RWPE2 (cell line): ENCODE measurements around the gene CSRNP2.

Experiments used
- ATAC-seq: fragments of 200-7000 bp; cut with Tn5 transposase; 3 replicates; pipeline ENCODE4 v1.9.1; 2021; ENCODE audit warnings: low read depth
- DNase-seq: peaks from one replicate; pipeline ENCODE4 v3.0.0-alpha.2; 2020; ENCODE audit warnings: low spot score
- H3K27ac ChIP-seq: fragments of 450-650 bp; 2 replicates; pipeline ENCODE4 v1.5.1; 2017; ENCODE audit warnings: mild to moderate bottlenecking; ENCODE audit not compliant: poor library complexity, severe bottlenecking
- H3K27me3 ChIP-seq: fragments of 250-450 bp; sonication (Bioruptor Pico); 2 replicates; pipeline ENCODE4 v1.5.1; 2021; ENCODE audit warnings: mild to moderate bottlenecking, moderate library complexity; ENCODE audit not compliant: insufficient read depth, poor library complexity, severe bottlenecking
- H3K36me3 ChIP-seq: fragments of 250-450 bp; sonication (Bioruptor Pico); 2 replicates; pipeline ENCODE4 v1.5.1; 2020; ENCODE audit warnings: low read depth, mild to moderate bottlenecking, moderate library complexity
- H3K4me1 ChIP-seq: fragments of 250-450 bp; sonication (Bioruptor Pico); 2 replicates; pipeline ENCODE4 v1.5.1; 2021; ENCODE audit warnings: mild to moderate bottlenecking, moderate library complexity; ENCODE audit not compliant: insufficient read depth, poor library complexity, severe bottlenecking
- H3K4me3 ChIP-seq: fragments of 250-450 bp; sonication (Bioruptor Pico); 2 replicates; pipeline ENCODE4 v1.5.1; 2021; ENCODE audit warnings: mild to moderate bottlenecking, moderate library complexity; ENCODE audit not compliant: severe bottlenecking
- H3K9me3 ChIP-seq: fragments of 250-450 bp; sonication (Bioruptor Pico); 2 replicates; pipeline ENCODE4 v1.5.1; 2021; ENCODE audit warnings: mild to moderate bottlenecking, moderate library complexity; ENCODE audit not compliant: severe bottlenecking
- TF ChIP-seq, protein P1 (sequence below): fragments of 450-650 bp; IDR thresholded peaks from one replicate; pipeline ENCODE4 v1.5.1; 2017; ENCODE audit warnings: mild to moderate bottlenecking, moderate library complexity; ENCODE audit not compliant: poor library complexity, severe bottlenecking

The CSRNP2 gene

DNA sequence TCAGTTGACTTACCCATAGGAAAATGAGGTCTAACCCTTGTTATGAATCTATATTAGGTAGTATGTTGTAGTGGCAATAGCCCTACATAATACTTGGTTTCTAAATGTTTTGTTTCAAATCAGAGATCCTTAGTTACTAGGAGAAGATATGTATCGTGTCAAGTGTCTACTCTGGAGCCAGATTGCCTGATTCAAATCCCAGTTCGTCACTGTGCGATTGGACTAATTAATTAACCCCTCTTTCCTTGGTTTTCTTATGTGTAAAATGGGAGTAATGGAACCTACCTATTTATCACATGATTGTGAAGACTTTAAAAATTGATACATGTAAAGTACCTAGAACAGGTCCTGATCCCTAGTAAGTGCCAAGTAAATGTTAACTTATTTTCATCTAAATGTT is 33.9 kb downstream of the CSRNP2 start:
- Histone ChIP-seq H3K27me3 (no peaks in the 10 kb centered on the region), H3K4me1 (peaks cover 7% of the 10 kb centered on the region), H3K4me3 (peak overlapping the region; percentile 48), H3K36me3 (peaks cover 50% of the 10 kb centered on the region), H3K27ac (no peak overlapping the region), H3K9me3 (no peaks in the 10 kb centered on the region)
- ATAC-seq = no peak
- DNase-seq = no peak
- TF ChIP-seq, protein P1, sequence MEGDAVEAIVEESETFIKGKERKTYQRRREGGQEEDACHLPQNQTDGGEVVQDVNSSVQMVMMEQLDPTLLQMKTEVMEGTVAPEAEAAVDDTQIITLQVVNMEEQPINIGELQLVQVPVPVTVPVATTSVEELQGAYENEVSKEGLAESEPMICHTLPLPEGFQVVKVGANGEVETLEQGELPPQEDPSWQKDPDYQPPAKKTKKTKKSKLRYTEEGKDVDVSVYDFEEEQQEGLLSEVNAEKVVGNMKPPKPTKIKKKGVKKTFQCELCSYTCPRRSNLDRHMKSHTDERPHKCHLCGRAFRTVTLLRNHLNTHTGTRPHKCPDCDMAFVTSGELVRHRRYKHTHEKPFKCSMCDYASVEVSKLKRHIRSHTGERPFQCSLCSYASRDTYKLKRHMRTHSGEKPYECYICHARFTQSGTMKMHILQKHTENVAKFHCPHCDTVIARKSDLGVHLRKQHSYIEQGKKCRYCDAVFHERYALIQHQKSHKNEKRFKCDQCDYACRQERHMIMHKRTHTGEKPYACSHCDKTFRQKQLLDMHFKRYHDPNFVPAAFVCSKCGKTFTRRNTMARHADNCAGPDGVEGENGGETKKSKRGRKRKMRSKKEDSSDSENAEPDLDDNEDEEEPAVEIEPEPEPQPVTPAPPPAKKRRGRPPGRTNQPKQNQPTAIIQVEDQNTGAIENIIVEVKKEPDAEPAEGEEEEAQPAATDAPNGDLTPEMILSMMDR = no peak

DNA sequence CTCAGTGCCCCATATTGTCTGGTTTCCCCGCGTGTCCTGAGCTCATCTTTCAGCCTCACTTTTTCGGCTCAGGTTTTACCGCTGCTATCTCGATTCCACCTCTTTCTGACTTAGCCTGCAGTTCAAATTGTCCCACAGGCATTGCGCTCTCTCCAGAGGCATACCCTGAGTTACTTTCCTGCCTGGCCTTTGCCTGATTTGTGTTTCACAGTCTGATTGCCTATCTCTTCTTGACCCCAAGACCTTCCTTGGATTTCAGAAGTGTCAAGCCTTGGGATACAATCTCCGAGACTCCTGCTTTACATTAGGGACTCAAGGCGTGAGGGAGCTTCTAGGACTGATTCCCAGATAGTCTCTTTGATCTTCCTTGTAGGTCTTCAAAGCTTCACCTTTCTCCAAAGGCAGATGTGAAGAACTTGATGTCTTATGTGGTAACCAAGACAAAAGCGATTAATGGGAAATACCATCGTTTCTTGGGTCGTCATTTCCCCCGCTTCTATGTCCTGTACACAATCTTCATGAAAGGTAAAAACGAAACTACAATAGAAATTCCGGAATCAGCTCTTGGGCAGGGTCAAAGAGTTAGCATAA is 34.6 kb downstream of the CSRNP2 start:
- TF ChIP-seq, protein P1 = no peak
- no peaks in the 10 kb centered on the region for H3K27me3 ChIP-seq
- peak overlapping the region; percentile 48 for H3K4me3 ChIP-seq
- no peak for DNase-seq
- peaks cover 42% of the 10 kb centered on the region for H3K36me3 ChIP-seq
- H3K27ac ChIP-seq = peak overlapping the region; percentile 46
- ATAC-seq = no peak
- no peaks in the 10 kb centered on the region for H3K9me3 ChIP-seq
- peaks cover 7% of the 10 kb centered on the region for H3K4me1 ChIP-seq

DNA sequence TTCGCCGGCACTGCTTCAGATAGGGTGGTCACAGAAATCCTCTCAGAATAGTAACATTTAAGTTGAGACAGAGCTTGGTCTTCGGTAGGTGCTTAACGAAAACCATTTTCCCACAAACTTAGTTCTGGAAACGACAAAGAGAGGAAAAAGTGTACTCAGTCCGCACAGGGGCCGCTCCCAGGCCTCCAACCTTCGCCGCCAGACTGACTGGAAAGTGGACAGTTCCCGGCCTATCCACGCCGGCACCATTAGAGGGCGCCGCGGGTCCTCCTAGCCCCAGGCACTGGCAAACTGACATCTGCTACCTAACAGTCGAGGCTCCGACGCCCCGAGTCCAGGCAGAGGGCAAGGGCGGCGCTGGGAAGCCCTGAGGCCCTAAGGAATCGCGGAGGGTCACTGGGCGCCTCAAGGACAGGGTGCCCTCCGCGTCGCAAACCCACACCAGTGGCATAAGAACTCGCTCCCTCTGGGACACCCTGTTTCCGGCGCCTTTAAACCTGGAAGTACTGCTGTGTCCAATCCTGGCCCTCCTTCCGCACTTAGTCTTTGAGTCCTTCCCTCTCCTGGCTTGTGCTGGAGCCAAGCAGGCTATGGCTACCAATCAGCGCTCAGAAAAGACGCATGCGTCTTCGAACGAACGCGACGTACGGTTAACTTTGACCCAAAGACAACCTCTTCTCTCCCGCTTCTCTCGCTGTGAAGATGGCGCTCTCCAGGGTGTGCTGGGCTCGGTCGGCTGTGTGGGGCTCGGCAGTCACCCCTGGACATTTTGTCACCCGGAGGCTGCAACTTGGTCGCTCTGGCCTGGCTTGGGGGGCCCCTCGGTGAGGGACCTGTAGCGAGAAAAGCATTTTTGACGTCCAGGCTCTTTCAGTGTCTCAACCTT is 35.5 kb downstream of the CSRNP2 start, which contains the start of gene LETMD1:
LETMD1 (plus strand) TSS at position 673 of the 886 bp plus-strand sequence; CDS start at position 703, 30 bp downstream.
- H3K36me3 ChIP-seq = peaks cover 34% of the 10 kb centered on the region

DNA sequence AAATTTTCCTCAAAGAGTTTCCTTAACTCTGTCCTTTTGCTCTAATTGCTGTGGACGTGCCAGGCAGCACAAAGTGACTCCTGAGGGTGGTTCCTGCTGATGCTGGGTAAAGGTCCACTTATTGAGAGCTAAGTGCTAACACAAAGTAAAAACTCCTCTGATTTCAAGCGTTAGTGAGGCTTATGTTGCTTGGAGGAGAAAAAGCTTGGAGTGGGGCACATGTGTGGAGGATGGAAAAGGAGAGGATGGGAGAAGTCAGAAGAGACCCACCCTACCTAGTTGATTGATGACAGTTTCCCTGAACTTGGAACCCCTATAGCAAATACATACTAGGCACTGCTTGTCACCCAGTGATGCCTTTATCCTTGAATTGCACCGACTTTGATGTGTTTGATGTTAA is 47.1 kb downstream of the CSRNP2 start:
- TF ChIP-seq, protein P1 = no peak
- H3K36me3 ChIP-seq = no peaks in the 10 kb centered on the region
- H3K9me3 ChIP-seq = no peaks in the 10 kb centered on the region
- ATAC-seq (no peak), DNase-seq (no peak)
- H3K4me1 ChIP-seq = peaks cover 10% of the 10 kb centered on the region
- H3K27me3 ChIP-seq = no peaks in the 10 kb centered on the region
- H3K27ac ChIP-seq = no peak overlapping the region
- H3K4me3 ChIP-seq = no peak overlapping the region

More for the DNA sequence above, 35.5 kb downstream of the CSRNP2 start, which contains the start of gene LETMD1:
- TF ChIP-seq, protein P1 = peak; percentile 98
- DNase-seq (peak; percentile 94), ATAC-seq (peak; percentile 99)
- no peaks in the 10 kb centered on the region for H3K9me3 ChIP-seq
- peak within 1 kb of the TSS; percentile 46 for H3K27ac ChIP-seq
- H3K4me1 ChIP-seq = peaks cover 7% of the 10 kb centered on the region
- no peaks in the 10 kb centered on the region for H3K27me3 ChIP-seq
- H3K4me3 ChIP-seq = peak within 1 kb of the TSS; percentile 48
